ENCODE results near the gene PTPRU.

- TF ChIP-seq ZNF70 (CRISPR knock-in tag; IDR thresholded peaks at IDR 0.05) (no peak), ARNTL (CRISPR knock-in tag; IDR thresholded peaks at IDR 0.05; ENCODE audit: borderline replicate concordance, low read depth) (no peak), SNAI2 (CRISPR knock-in tag; IDR thresholded peaks at IDR 0.05) (no peak), BACH2 (CRISPR knock-in tag; IDR thresholded peaks at IDR 0.05; ENCODE audit: borderline replicate concordance) (no peak), CSRNP3 (CRISPR knock-in tag; IDR thresholded peaks at IDR 0.05) (no peak), RARB (CRISPR knock-in tag; IDR thresholded peaks at IDR 0.05) (no peak), PATZ1 (CRISPR knock-in tag; IDR thresholded peaks at IDR 0.05; ENCODE audit: borderline replicate concordance) (no peak), TSHZ2 (CRISPR knock-in tag; IDR thresholded peaks at IDR 0.05) (no peak)
These were observed 33.1 kb downstream of the PTPRU start for GRCh38 chr1:29269382-29269781.

All from SK-N-SH treated with all-trans-retinoic acid at 6 μM for 48 hours (cell line).